GM18511 (cell line): ENCODE results near the gene POU6F1.
"Not testable (repeated sequence)": the region's sequence is repeated elsewhere in the genome, so short reads cannot be mapped to it uniquely, and the experiment has no call there.

Experiments used
- ATAC-seq: cut with Tn5 transposase; IDR thresholded peaks from one replicate; pipeline ENCODE4 v1.9.1; 2021; ENCODE audit warnings: mild to moderate bottlenecking, moderate library complexity; ENCODE audit not compliant: unreplicated experiment

POU6F1 gene

GRCh38 chr12:51217968-51218606, at the start of gene POU6F1:
Gene POU6F1, minus strand, starts transcription at chr12:51218062. Its CDS starts 11,226 bp downstream, at chr12:51206836.
- ATAC-seq = peak; percentile 80

GRCh38 chr12:51265024-51265423, 47.2 kb upstream of the POU6F1 start:
- ATAC-seq = no peak

GRCh38 chr12:51264297-51264696, 46.4 kb upstream of the POU6F1 start:
- ATAC-seq = no peak

DNA sequence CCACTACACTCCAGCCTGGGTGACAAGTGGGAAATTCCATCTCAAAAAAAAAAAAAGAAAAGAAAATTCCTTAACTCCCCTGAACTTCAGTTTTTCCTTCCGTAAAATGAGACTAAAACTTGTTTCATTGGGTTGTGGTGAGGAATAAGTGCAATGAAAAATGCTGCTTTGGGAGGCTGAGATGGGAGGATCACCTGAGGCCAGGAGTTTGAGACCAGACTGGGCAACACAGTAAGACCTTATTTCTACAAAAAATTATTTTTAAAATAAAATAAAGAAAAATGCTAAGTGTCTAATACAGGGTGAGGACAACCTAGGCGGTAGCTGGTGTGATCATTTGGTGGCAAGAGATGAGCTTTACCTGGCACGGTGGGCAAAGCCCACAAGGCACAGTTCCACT, 45.5 kb upstream of the POU6F1 start:
- no peak for ATAC-seq

- no peak for ATAC-seq
These were observed 44.9 kb upstream of the POU6F1 start for GRCh38 chr12:51262758-51263177.

DNA sequence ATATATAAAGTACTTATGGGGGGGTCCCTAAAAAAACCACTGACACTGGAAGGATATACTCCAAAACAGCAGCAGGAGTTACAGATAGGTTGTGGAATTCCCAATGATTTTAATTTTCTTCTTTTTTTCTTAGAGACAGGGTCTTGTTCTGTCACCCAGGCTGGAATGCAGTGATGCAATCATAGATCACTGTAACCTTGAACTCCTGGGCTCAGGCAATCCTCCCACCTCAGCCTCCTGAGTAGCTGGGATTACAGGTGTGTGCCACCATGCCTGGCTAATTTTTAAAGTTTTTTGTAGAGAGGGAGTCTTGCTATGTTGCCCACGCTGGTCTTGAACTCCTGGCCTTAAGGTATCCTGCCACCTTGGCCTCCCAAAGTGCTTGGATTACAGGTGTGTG, 41.7 kb upstream of the POU6F1 start:
- not testable (repeated sequence) for ATAC-seq

DNA sequence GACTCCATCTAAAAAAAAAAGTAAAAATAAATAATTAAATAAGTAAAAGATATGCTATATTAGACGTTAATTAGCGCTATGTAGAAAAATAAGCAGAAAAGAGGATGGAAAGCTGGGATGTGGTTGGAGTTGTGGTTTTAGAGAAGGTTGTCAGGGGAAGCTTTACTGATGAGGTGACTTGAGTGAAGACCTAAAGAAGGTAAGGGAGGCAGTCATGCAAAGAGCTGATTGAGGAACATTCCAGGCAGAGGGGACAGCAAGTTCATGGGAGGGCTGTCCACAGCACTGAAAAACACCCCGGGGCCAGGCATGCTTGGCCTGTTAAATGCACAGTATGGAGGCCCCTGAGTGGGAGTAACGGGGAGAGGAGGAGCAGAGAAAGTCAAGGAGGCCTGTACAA, 36.7 kb upstream of the POU6F1 start:
- no peak for ATAC-seq

GRCh38 chr12:51253276-51253675, 35.4 kb upstream of the POU6F1 start:
- ATAC-seq = no peak

- ATAC-seq = no peak
These were observed 29.8 kb upstream of the POU6F1 start for GRCh38 chr12:51247523-51248206.

- ATAC-seq = no peak
These were observed 28.5 kb upstream of the POU6F1 start for GRCh38 chr12:51246254-51246853.

GRCh38 chr12:51245476-51246253, 27.8 kb upstream of the POU6F1 start:
- no peak for ATAC-seq

GRCh38 chr12:51244269-51244668, 26.4 kb upstream of the POU6F1 start:
- no peak for ATAC-seq

- ATAC-seq = no peak
These were observed 25.0 kb upstream of the POU6F1 start for GRCh38 chr12:51242876-51243275.

GRCh38 chr12:51242120-51242519, 24.3 kb upstream of the POU6F1 start:
- no peak for ATAC-seq

- no peak for ATAC-seq
These were observed 23.1 kb upstream of the POU6F1 start for GRCh38 chr12:51240971-51241370.

- ATAC-seq = peak; percentile 92
These were observed 20.9 kb upstream of the POU6F1 start, which contains the start of gene DAZAP2 for GRCh38 chr12:51238510-51239334. Gene DAZAP2, plus strand, starts transcription at chr12:51238826. Its CDS starts 82 bp downstream, at chr12:51238908.

- no peak for ATAC-seq
These were observed 20.2 kb upstream of the POU6F1 start for GRCh38 chr12:51238037-51238509.

- no peak for ATAC-seq
These were observed 16.7 kb upstream of the POU6F1 start for GRCh38 chr12:51234530-51234929.

DNA sequence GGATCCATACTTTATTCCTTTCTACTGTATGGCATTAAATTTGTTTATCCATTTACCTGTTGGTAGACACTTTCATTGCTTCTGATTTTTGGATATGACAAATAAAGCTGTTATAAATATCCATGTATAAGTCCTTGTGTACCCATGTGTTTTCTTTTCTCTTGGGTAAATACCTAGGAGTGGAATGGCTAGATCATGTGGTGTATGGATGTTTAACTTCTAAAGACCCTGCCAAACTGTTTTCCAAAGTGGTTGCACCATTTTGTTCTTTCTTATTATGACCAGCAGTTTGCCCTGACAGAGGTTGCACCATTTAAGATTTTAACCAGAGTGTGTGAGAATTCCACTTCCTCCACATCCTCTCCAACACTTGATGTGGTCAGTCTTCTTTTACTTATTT, 14.8 kb upstream of the POU6F1 start:
- ATAC-seq = no peak

GRCh38 chr12:51229116-51229809, 11.4 kb upstream of the POU6F1 start:
- no peak for ATAC-seq
